ENCODE measurements around the gene DHRS3.

DHRS3 gene

DNA sequence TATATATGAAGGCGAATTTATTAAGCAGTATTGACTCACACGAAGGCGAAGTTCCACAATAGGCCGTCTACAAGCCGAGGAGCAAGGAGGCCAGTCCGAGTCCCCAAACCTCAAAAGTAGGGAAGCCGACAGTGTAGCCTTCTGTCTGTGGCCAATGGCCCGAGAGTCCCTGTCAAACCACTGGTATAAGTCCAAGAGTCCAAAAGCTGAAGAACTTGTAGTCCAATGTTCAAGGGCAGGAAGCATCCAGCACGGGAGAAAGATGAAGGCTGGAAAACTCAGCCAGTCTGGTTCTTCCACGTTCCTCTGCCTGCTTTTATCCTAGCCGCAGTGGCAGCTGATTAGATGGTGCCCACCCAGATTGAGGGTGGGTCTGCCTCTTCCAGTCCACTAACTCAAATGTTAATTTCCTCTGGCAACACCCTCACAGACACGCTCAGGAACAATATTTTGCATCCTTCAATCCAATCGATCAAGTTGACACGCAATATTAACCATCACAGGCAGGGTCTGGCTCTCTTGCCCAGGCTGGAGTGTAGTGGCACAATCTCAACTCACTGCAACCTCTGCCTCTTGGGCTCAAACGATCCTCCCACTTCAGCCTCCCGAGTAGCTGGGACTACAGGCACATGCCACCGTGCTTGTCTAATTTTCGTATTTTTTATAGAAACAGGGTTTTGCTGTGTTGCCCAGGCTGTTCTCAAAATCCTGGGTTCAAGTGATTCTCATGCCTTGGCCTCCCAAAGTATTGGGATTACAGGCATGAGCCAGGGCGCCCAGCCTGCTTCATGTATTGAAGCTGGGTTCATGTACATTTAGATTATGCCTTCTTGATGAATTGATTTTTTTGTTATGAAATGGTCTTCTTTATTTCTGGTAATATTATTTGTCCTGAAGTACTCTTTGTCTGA is 85.3 kb downstream of the DHRS3 start:
- no peak for DNase-seq (ENCODE audit: low read depth in 2 of 2)
- H3K4me3 ChIP-seq (replicated peaks in 1 of 2; ENCODE audit: low read depth in 2 of 2, low read length in 2 of 2) = no peak overlapping the region
- TF ChIP-seq CTCF (IDR thresholded peaks at IDR 0.05; ENCODE audit: low read depth, low read length) = no peak

DNA sequence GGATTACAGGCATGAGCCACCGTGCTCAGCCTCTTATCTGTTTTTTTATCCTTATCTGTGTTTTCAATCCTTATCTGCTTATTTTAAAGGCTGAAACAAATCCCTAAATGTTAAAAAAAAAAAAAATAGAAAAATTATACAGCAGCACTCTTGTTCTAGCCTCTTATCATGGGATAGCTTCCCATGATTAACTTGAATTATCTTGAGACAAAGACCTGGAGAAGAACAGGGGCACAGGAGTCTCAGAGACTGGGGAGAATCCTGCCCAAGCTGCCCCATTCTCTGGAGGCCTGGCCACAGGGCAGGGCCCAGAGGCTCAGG is 86.9 kb downstream of the DHRS3 start:
- H3K4me3 ChIP-seq (replicated peaks in 1 of 2; ENCODE audit: low read depth in 2 of 2, low read length in 2 of 2) = no peak overlapping the region
- no peak for TF ChIP-seq CTCF (IDR thresholded peaks at IDR 0.05; ENCODE audit: low read depth, low read length)
- no peak for DNase-seq (ENCODE audit: low read depth in 2 of 2)

- no peak for TF ChIP-seq CTCF (IDR thresholded peaks at IDR 0.05; ENCODE audit: low read depth, low read length)
- no peak overlapping the region for H3K4me3 ChIP-seq (replicated peaks in 1 of 2; ENCODE audit: low read depth in 2 of 2, low read length in 2 of 2)
- no peak for DNase-seq (ENCODE audit: low read depth in 2 of 2)
Measured at GRCh38 chr1:12530462-12531178, 87.4 kb downstream of the DHRS3 start.

DNA sequence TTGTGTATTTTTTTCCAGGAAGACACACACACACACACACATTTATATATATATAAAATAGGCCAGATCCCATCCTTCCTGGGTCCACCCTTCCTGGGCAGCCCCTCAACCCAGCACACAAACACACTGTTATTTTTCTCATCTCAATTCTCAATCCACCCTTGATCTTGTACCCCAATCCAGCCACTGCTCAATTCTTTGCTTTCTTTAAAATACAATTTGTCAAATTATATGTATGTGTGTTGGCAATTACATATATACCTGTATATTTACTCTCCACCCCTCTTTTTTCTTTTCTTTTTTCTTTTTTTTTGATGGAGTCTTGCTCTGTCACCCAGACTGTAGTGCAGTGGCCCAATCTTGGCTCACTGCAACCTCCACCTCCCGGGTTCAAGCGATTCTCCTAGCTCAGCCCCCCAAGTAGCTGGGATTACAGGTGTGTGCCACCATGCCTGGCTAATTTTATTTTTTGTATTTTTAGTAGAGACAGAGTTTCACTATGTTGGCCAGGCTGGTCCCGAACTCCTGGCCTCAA is 88.3 kb downstream of the DHRS3 start:
- H3K4me3 ChIP-seq (replicated peaks in 1 of 2; ENCODE audit: low read depth in 2 of 2, low read length in 2 of 2) = no peak overlapping the region
- TF ChIP-seq CTCF (IDR thresholded peaks at IDR 0.05; ENCODE audit: low read depth, low read length) = no peak
- DNase-seq (ENCODE audit: low read depth in 2 of 2) = no peak

GRCh38 chr1:12528021-12528852 is 89.8 kb downstream of the DHRS3 start:
- DNase-seq (ENCODE audit: low read depth in 2 of 2) = peak; percentile 62 to 76
- TF ChIP-seq CTCF (IDR thresholded peaks at IDR 0.05; ENCODE audit: low read depth, low read length) = no peak
- H3K4me3 ChIP-seq (replicated peaks in 1 of 2; ENCODE audit: low read depth in 2 of 2, low read length in 2 of 2) = no peak overlapping the region

- no peak for DNase-seq (ENCODE audit: low read depth in 2 of 2)
- H3K4me3 ChIP-seq (replicated peaks in 1 of 2; ENCODE audit: low read depth in 2 of 2, low read length in 2 of 2) = no peak overlapping the region
- TF ChIP-seq CTCF (IDR thresholded peaks at IDR 0.05; ENCODE audit: low read depth, low read length) = no peak
Measured at GRCh38 chr1:12527564-12527963, 90.4 kb downstream of the DHRS3 start.

All from cardiac fibroblast (primary cell).